Forelimb muscle (tissue), 1 donor: Measurements from ENCODE around the gene P3H3. TPM values are rescaled to one million over a fixed set of nuclear protein-coding genes. Genes with fewer than 3 reads are reported as not detected.
"Not testable (repeated sequence)": the region's sequence is repeated elsewhere in the genome, so short reads cannot be mapped to it uniquely, and the experiment has no call there.

Experiments
- DNase-seq: peaks from one replicate; pipeline ENCODE4 v3.0.0-alpha.2; 2013; ENCODE audit warnings: low read depth
- polyA plus RNA-seq: library from polyadenylated mRNA; unstranded; fragments of 120-200 nt; gene quantifications from one replicate; pipeline ENCODE4 v1.2.1, GENCODE V29; 2013; ENCODE audit not compliant: insufficient read length

P3H3 gene
- polyA plus RNA-seq, 1 donor: 40.3 TPM

DNA sequence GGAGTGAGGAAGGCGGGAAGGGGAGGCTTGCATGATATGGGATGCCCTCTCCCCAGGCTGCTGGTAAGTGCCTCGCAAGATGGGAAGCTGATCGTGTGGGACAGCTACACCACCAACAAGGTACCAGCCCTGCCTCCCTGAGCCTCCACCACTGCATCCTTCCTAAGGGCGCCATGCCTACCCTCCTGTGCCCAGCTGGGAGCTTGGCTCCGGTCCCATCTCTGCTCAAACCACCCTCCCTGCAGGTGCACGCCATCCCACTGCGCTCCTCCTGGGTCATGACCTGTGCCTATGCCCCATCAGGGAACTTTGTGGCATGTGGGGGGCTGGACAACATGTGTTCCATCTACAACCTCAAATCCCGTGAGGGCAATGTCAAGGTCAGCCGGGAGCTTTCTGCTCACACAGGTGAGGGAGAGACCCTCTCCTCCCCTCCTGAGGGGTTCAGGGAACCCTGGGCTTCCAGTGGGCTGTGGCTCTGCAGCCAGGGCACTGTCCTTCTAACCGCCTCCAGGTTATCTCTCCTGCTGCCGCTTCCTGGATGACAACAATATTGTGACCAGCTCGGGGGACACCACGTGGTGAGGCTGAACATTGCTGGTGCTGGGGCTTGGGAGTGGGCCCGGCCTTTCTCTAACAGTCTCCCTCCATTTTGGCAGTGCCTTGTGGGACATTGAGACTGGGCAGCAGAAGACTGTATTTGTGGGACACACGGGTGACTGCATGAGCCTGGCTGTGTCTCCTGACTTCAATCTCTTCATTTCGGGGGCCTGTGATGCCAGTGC is 15.1 kb downstream of the P3H3 start:
- no peak for DNase-seq

- DNase-seq: no peak
Observed at GRCh38 chr12:6845395-6845794, 17.2 kb downstream of the P3H3 start.

- DNase-seq: no peak
Observed at GRCh38 chr12:6846316-6846869, 18.2 kb downstream of the P3H3 start.

GRCh38 chr12:6847676-6848075 is 19.5 kb downstream of the P3H3 start:
- DNase-seq: no peak

GRCh38 chr12:6849427-6849826 is 21.2 kb downstream of the P3H3 start:
- DNase-seq: no peak

GRCh38 chr12:6849976-6850560 is 21.9 kb downstream of the P3H3 start:
- DNase-seq: no peak

DNA sequence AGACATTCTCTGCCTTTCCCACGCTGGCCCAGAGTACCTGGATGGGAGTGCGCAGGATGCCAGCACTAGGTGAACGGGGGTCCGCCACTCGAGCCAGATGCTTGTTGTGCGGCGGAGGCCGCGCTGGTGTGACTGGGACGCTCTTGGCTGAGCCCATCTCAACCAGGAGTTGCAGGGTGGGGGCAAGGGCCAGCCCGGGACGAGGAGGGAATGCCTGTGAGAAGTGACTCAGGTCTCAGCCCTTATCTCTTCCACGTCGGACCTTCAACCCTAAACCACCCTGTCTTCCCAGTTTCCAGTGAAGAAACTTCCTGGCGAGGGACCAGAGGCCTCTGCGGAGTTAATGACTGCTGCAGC is 22.6 kb downstream of the P3H3 start:
- DNase-seq: no peak

DNA sequence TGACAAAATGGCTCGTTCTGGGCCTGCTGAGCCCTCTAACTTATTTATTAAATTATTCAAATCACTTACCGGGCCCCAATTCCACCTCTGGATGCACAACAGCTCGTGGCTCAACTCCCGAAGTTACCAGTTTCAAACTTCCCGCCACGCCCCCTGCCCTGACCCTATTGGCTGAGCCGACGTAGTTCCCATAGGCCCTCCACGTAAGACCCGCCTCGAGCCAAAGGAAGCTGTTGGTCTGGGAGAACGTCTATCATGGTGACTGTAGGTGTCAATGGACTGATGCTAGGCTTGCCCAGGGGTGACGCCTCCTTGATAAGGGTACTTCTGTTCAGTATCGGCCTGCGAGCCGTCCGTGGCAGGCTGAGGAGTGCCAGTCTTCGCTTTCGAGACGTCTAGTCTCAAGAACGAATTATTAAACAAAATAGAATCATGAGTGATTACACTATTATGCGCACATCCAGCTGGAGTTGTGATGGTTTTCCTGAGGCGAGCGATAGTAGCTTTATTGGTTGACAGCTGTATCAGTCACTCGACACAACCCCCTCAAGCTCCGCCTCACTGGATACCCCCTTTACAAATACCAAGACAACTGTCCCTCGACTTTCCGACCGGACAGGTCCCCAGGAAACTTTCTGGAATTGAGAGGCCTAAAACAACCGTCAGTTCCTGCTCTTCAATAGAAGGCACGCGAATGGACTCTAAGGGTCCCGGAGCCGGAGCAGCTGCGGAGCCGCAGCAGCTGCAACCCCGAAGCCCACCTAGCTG is 23.1 kb downstream of the P3H3 start, which contains the start of gene CDCA3:
Gene CDCA3, minus strand, starts transcription at position 134 of the 768 bp plus-strand sequence. CDS start 334 bp downstream, outside the sequence.
- peak; percentile 95 for DNase-seq

- peak; percentile 99 for DNase-seq
Observed at GRCh38 chr12:6851921-6852650, 23.9 kb downstream of the P3H3 start, which contains the start of gene USP5. Gene USP5 (plus strand): TSS chr12:6852150. CDS start chr12:6852180, 30 bp downstream.

- DNase-seq: no peak
Observed at GRCh38 chr12:6852651-6853354, 24.6 kb downstream of the P3H3 start.

GRCh38 chr12:6853626-6854025 is 25.4 kb downstream of the P3H3 start:
- no peak for DNase-seq

GRCh38 chr12:6854036-6854435 is 25.8 kb downstream of the P3H3 start:
- no peak for DNase-seq

DNA sequence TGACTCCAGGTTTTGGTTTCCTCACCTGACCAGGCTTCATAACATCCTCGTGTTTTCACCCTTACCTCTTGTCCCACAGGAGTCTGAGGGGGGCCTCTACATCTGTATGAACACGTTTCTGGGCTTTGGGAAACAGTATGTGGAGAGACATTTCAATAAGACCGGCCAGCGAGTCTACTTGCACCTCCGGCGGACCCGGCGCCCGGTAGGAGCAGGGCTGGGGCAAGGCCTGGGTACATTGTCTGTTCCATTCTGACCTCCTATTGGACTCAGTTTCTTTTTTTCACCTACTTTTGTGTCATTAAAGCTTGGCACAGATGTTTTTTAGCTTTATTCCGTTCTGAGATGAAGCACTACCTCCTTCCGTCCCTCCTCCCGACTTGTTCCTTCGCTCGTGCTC is 27.1 kb downstream of the P3H3 start:
- DNase-seq: no peak

- no peak for DNase-seq
Observed at GRCh38 chr12:6858799-6859198, 30.6 kb downstream of the P3H3 start.

- DNase-seq: no peak
Observed at GRCh38 chr12:6860116-6860515, 31.9 kb downstream of the P3H3 start.

DNA sequence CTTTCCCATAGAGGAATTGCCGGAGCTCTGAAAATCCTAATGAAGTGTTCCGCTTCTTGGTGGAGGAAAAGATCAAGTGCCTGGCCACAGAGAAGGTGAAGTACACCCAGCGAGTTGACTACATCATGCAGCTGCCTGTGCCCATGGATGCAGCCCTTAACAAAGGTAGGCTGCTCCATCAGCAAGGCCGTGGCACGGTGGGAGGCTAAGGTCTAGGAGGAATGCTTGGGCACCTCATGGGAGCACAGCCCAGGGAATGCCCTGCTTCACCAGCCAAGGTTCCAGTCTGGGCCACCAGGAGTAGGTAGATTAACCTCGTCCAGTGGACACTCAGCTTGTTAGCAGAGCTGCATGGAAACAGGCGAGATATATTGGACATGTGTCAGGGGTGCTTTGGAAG is 32.7 kb downstream of the P3H3 start:
- DNase-seq: no peak

DNA sequence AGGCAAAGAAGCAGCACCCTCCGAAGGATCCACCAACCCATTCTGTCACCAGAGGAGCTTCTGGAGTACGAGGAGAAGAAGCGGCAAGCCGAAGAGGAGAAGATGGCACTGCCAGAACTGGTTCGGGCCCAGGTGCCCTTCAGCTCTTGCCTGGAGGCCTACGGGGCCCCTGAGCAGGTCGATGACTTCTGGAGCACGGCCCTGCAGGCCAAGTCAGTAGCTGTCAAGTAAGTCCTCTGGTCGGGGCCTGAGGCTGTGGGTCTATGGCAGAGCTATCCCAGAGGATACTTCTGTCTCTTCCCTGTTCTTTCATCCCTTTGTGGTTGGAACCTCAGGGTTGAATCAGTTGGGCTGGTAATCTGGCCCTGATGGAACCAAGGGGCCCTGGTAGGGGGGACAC is 33.2 kb downstream of the P3H3 start:
- DNase-seq: no peak

- no peak for DNase-seq
Observed at GRCh38 chr12:6863033-6863432, 34.8 kb downstream of the P3H3 start.

GRCh38 chr12:6863586-6864321 is 35.5 kb downstream of the P3H3 start:
- DNase-seq: no peak

DNA sequence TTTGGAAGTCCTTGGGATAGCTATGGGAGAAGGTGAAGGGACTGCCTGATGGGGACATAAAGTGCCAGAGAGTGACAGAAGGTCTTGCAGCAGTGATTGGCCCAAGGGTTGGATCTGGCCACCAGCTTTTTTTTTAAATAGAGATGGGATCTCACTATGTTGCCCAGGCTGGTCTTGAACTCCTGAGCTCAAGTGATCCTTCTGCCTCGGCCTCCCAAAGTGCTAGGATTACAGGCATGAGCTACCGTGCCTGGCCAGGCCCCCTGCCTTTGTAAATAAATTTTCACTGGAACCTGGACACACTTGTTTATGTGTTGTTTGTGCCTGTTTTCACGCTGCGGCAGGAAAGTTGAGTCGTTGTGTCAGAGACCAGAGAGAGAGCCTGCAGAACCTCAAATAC is 37.1 kb downstream of the P3H3 start:
- not testable (repeated sequence) for DNase-seq
